ENCODE measurements around the gene POLR1H.
"Not testable (repeated sequence)": the region's sequence is repeated elsewhere in the genome, so short reads cannot be mapped to it uniquely, and the experiment has no call there.

POLR1H gene

DNA sequence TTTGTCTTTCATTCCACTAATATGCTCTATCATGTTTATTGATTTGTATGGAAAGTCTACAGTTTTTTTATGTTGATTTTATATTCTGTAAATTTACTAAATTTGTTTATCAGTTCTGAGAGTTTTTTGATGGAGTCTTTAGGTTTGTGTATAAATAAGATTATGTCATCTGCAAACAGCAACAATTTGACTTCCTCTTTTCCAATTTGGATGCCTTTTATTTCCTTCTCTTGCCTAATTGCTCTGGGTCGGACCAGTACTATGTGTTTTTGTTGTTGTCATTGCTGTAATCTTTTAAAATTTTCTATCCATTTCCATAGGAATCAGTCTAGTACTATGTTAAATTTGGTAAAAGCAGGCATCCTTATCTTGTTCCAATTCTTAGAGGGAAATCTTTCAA, 31.5 kb upstream of the POLR1H start:
- Histone ChIP-seq H4K20me1 (ENCODE audit: low read depth, low read length) (no peaks in the 10 kb centered on the region), H3K9me2 (replicated peaks; ENCODE audit: insufficient read depth, low read length) (no peaks in the 10 kb centered on the region), H3K9me3 (ENCODE audit: insufficient read depth, low read length) (no peaks in the 10 kb centered on the region), H3F3A (ENCODE audit: insufficient read depth) (no peaks in the 10 kb centered on the region), H2AFZ (ENCODE audit: low read depth, low read length, severe bottlenecking) (no peak overlapping the region), H3K9ac (ENCODE audit: low read length) (no peak overlapping the region), H3K36me3 (ENCODE audit: low read length) (no peaks in the 10 kb centered on the region), H3K79me2 (ENCODE audit: insufficient read depth, low read length) (no peaks in the 10 kb centered on the region), H3K4me2 (ENCODE audit: low read depth, low read length, poor library complexity, severe bottlenecking) (no peak overlapping the region), H3K27me3 (ENCODE audit: low read length) (no peaks in the 10 kb centered on the region), H3K27ac (ENCODE audit: low read depth, low read length) (no peak overlapping the region), H3K4me3 (ENCODE audit: insufficient read depth, low read length, poor library complexity, severe bottlenecking) (no peak overlapping the region)
- TF ChIP-seq EZH2phosphoT487 (conservative IDR thresholded peaks at IDR 0.05; ENCODE audit: low read length) = no peak
- TF ChIP-seq, protein P1, sequence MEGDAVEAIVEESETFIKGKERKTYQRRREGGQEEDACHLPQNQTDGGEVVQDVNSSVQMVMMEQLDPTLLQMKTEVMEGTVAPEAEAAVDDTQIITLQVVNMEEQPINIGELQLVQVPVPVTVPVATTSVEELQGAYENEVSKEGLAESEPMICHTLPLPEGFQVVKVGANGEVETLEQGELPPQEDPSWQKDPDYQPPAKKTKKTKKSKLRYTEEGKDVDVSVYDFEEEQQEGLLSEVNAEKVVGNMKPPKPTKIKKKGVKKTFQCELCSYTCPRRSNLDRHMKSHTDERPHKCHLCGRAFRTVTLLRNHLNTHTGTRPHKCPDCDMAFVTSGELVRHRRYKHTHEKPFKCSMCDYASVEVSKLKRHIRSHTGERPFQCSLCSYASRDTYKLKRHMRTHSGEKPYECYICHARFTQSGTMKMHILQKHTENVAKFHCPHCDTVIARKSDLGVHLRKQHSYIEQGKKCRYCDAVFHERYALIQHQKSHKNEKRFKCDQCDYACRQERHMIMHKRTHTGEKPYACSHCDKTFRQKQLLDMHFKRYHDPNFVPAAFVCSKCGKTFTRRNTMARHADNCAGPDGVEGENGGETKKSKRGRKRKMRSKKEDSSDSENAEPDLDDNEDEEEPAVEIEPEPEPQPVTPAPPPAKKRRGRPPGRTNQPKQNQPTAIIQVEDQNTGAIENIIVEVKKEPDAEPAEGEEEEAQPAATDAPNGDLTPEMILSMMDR (IDR thresholded peaks at IDR 0.05; ENCODE audit: insufficient read depth, low read length, poor library complexity, severe bottlenecking) = no peak

DNA sequence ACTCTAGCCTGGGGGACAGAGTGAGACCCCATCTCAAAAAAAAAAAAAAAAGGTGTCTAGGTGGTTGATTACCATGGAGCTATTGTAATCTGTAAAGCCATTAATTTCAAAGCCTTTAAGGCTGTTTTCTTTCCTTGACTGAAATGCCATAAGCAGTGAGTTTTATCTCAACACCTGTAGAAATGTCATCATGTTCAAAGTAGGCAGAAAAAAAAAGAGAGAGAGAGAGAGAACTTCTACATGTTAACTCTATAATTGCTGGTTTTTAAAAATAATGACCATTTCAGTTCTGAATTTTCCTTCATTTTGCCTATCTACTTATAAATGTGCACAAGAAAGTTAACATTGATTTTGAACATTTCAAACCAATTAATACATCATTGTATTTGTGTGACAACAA, 29.7 kb upstream of the POLR1H start:
- no peak overlapping the region for H3K4me2 ChIP-seq (ENCODE audit: low read depth, low read length, poor library complexity, severe bottlenecking)
- no peaks in the 10 kb centered on the region for H4K20me1 ChIP-seq (ENCODE audit: low read depth, low read length)
- H3K4me3 ChIP-seq (ENCODE audit: insufficient read depth, low read length, poor library complexity, severe bottlenecking) = no peak overlapping the region
- no peaks in the 10 kb centered on the region; the same call in 1 of the 2 replicates for H3K36me3 ChIP-seq (ENCODE audit: low read length)
- H3F3A ChIP-seq (ENCODE audit: insufficient read depth) = no peaks in the 10 kb centered on the region
- H3K9ac ChIP-seq (ENCODE audit: low read length) = no peak overlapping the region
- no peaks in the 10 kb centered on the region for H3K79me2 ChIP-seq (ENCODE audit: insufficient read depth, low read length)
- H3K27ac ChIP-seq (ENCODE audit: low read depth, low read length) = no peak overlapping the region
- no peak overlapping the region for H2AFZ ChIP-seq (ENCODE audit: low read depth, low read length, severe bottlenecking)
- no peaks in the 10 kb centered on the region for H3K9me2 ChIP-seq (replicated peaks; ENCODE audit: insufficient read depth, low read length)
- H3K9me3 ChIP-seq (ENCODE audit: insufficient read depth, low read length) = no peaks in the 10 kb centered on the region
- H3K27me3 ChIP-seq (ENCODE audit: low read length) = no peaks in the 10 kb centered on the region
- TF ChIP-seq, protein P1 (IDR thresholded peaks at IDR 0.05; ENCODE audit: insufficient read depth, low read length, poor library complexity, severe bottlenecking) = no peak
- TF ChIP-seq EZH2phosphoT487 (conservative IDR thresholded peaks at IDR 0.05; ENCODE audit: low read length) = no peak

DNA sequence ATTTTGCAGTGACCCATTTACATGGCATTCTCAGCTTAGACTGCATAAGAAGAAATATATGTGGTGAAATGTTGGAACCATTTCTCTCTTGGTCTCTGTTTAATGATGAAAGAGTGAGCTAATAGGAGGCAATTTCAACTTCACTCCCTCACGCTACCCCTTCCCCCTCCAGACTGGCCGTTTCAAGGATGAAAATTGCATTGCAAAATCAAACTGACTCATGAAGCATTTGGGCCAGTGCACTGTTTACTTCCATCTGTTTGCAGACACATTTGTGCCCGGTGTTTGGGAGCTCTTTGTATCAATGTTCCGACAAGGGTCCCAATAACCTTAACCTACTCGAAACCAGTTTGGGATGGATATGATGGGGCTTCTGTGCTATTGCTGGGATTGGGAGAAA, 27.6 kb upstream of the POLR1H start:
- H3K36me3 ChIP-seq (ENCODE audit: low read length); H3K27me3 ChIP-seq (ENCODE audit: low read length); H3K4me2 ChIP-seq (ENCODE audit: low read depth, low read length, poor library complexity, severe bottlenecking); H3F3A ChIP-seq (ENCODE audit: insufficient read depth); H3K27ac ChIP-seq (ENCODE audit: low read depth, low read length); H3K9ac ChIP-seq (ENCODE audit: low read length); H4K20me1 ChIP-seq (ENCODE audit: low read depth, low read length); H3K79me2 ChIP-seq (ENCODE audit: insufficient read depth, low read length); H3K9me2 ChIP-seq (replicated peaks; ENCODE audit: insufficient read depth, low read length); H3K9me3 ChIP-seq (ENCODE audit: insufficient read depth, low read length); H2AFZ ChIP-seq (ENCODE audit: low read depth, low read length, severe bottlenecking); H3K4me3 ChIP-seq (ENCODE audit: insufficient read depth, low read length, poor library complexity, severe bottlenecking): not testable (repeated sequence)

DNA sequence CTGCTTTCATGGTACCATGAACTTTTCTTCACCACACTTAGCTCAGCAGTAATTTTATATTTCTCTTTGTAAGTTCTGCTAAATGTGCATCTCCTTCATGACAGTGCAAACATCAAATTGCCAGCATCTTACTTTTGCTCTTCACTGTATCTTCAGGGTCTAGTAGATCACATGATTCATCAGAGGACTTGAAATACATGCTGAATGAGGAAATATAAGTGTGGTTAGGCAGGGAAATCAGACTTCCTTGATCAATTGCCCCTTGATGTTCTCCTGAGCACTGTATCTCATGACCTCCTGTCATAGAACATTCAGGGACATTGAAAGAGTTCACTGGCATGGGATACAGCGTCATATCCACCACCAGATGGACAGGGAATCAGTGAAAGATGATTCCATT, 25.3 kb upstream of the POLR1H start:
- Histone ChIP-seq H3K4me3 (ENCODE audit: insufficient read depth, low read length, poor library complexity, severe bottlenecking) (no peak overlapping the region), H4K20me1 (ENCODE audit: low read depth, low read length) (no peaks in the 10 kb centered on the region), H3K27me3 (ENCODE audit: low read length) (no peaks in the 10 kb centered on the region), H3K4me2 (ENCODE audit: low read depth, low read length, poor library complexity, severe bottlenecking) (no peak overlapping the region), H2AFZ (ENCODE audit: low read depth, low read length, severe bottlenecking) (no peak overlapping the region), H3K36me3 (ENCODE audit: low read length) (no peaks in the 10 kb centered on the region; the same call in 1 of the 2 replicates), H3F3A (ENCODE audit: insufficient read depth) (no peaks in the 10 kb centered on the region), H3K9ac (ENCODE audit: low read length) (no peak overlapping the region), H3K9me3 (ENCODE audit: insufficient read depth, low read length) (no peaks in the 10 kb centered on the region), H3K9me2 (replicated peaks; ENCODE audit: insufficient read depth, low read length) (no peaks in the 10 kb centered on the region), H3K79me2 (ENCODE audit: insufficient read depth, low read length) (no peaks in the 10 kb centered on the region), H3K27ac (ENCODE audit: low read depth, low read length) (no peak overlapping the region)
- TF ChIP-seq EZH2phosphoT487 (conservative IDR thresholded peaks at IDR 0.05; ENCODE audit: low read length) = no peak
- TF ChIP-seq, protein P1 (IDR thresholded peaks at IDR 0.05; ENCODE audit: insufficient read depth, low read length, poor library complexity, severe bottlenecking) = no peak

Measured in SU-DHL-6 (cell line).